RWPE2 (cell line): Measurements from ENCODE around the gene KAT8.

Experiments used
- ATAC-seq: fragments of 200-7000 bp; cut with Tn5 transposase; 3 replicates; pipeline ENCODE4 v1.9.1; 2021; ENCODE audit warnings: low read depth
- DNase-seq: peaks from one replicate; pipeline ENCODE4 v3.0.0-alpha.2; 2020; ENCODE audit warnings: low spot score
- H3K27ac ChIP-seq: fragments of 450-650 bp; 2 replicates; pipeline ENCODE4 v1.5.1; 2017; ENCODE audit warnings: mild to moderate bottlenecking; ENCODE audit not compliant: poor library complexity, severe bottlenecking
- H3K27me3 ChIP-seq: fragments of 250-450 bp; sonication (Bioruptor Pico); 2 replicates; pipeline ENCODE4 v1.5.1; 2021; ENCODE audit warnings: mild to moderate bottlenecking, moderate library complexity; ENCODE audit not compliant: insufficient read depth, poor library complexity, severe bottlenecking
- H3K36me3 ChIP-seq: fragments of 250-450 bp; sonication (Bioruptor Pico); 2 replicates; pipeline ENCODE4 v1.5.1; 2020; ENCODE audit warnings: low read depth, mild to moderate bottlenecking, moderate library complexity
- H3K4me1 ChIP-seq: fragments of 250-450 bp; sonication (Bioruptor Pico); 2 replicates; pipeline ENCODE4 v1.5.1; 2021; ENCODE audit warnings: mild to moderate bottlenecking, moderate library complexity; ENCODE audit not compliant: insufficient read depth, poor library complexity, severe bottlenecking
- H3K4me3 ChIP-seq: fragments of 250-450 bp; sonication (Bioruptor Pico); 2 replicates; pipeline ENCODE4 v1.5.1; 2021; ENCODE audit warnings: mild to moderate bottlenecking, moderate library complexity; ENCODE audit not compliant: severe bottlenecking
- H3K9me3 ChIP-seq: fragments of 250-450 bp; sonication (Bioruptor Pico); 2 replicates; pipeline ENCODE4 v1.5.1; 2021; ENCODE audit warnings: mild to moderate bottlenecking, moderate library complexity; ENCODE audit not compliant: severe bottlenecking
- CTCF ChIP-seq: fragments of 450-650 bp; IDR thresholded peaks from one replicate; pipeline ENCODE4 v1.5.1; 2017; ENCODE audit warnings: mild to moderate bottlenecking, moderate library complexity; ENCODE audit not compliant: poor library complexity, severe bottlenecking

Gene KAT8

GRCh38 chr16:31090540-31090939, 26.9 kb upstream of the KAT8 start:
- DNase-seq = no peak
- ATAC-seq = no peak
- H3K9me3 ChIP-seq = no peaks in the 10 kb centered on the region
- no peaks in the 10 kb centered on the region for H3K27me3 ChIP-seq
- H3K36me3 ChIP-seq = peaks cover 32% of the 10 kb centered on the region
- H3K4me3 ChIP-seq = no peak overlapping the region
- no peak overlapping the region for H3K27ac ChIP-seq
- no peak for TF ChIP-seq CTCF
- no peaks in the 10 kb centered on the region for H3K4me1 ChIP-seq

GRCh38 chr16:31092330-31092729, 25.1 kb upstream of the KAT8 start:
- ATAC-seq = no peak

GRCh38 chr16:31093132-31093703, 24.2 kb upstream of the KAT8 start:
- H3K27me3 ChIP-seq = no peaks in the 10 kb centered on the region
- H3K27ac ChIP-seq = peak overlapping the region; percentile 81
- no peaks in the 10 kb centered on the region for H3K9me3 ChIP-seq
- DNase-seq = peak; percentile 61
- peaks cover 32% of the 10 kb centered on the region for H3K36me3 ChIP-seq
- no peaks in the 10 kb centered on the region for H3K4me1 ChIP-seq
- ATAC-seq = peak; percentile 26
- TF ChIP-seq CTCF = no peak
- H3K4me3 ChIP-seq = peak overlapping the region; percentile 66

More at GRCh38 chr16:31092330-31092729, 25.1 kb upstream of the KAT8 start:
- H3K4me3 ChIP-seq = no peak overlapping the region
- no peaks in the 10 kb centered on the region for H3K4me1 ChIP-seq
- no peak for DNase-seq
- H3K36me3 ChIP-seq = peaks cover 32% of the 10 kb centered on the region
- TF ChIP-seq CTCF = no peak
- no peaks in the 10 kb centered on the region for H3K27me3 ChIP-seq
- H3K27ac ChIP-seq = no peak overlapping the region
- H3K9me3 ChIP-seq = no peaks in the 10 kb centered on the region

GRCh38 chr16:31094088-31094423, 23.4 kb upstream of the KAT8 start:
- H3K27me3 ChIP-seq = no peaks in the 10 kb centered on the region
- peaks cover 29% of the 10 kb centered on the region for H3K36me3 ChIP-seq
- TF ChIP-seq CTCF = no peak
- H3K4me1 ChIP-seq = no peaks in the 10 kb centered on the region
- peak overlapping the region; percentile 81 for H3K27ac ChIP-seq
- peak; percentile 49 for DNase-seq
- no peaks in the 10 kb centered on the region for H3K9me3 ChIP-seq
- no peak; the same call in 2 of the 3 replicates for ATAC-seq
- peak overlapping the region; percentile 66 for H3K4me3 ChIP-seq

- TF ChIP-seq CTCF = no peak
- peak within 1 kb of the TSS; percentile 66 for H3K4me3 ChIP-seq
- H3K4me1 ChIP-seq = no peaks in the 10 kb centered on the region
- no peaks in the 10 kb centered on the region for H3K9me3 ChIP-seq
- ATAC-seq (peak; percentile 95), DNase-seq (peak; percentile 98)
- H3K36me3 ChIP-seq = peaks cover 24% of the 10 kb centered on the region
- H3K27ac ChIP-seq = peak within 1 kb of the TSS; percentile 81
- no peaks in the 10 kb centered on the region for H3K27me3 ChIP-seq
These were observed 22.9 kb upstream of the KAT8 start, which contains the start of gene VKORC1 for GRCh38 chr16:31094424-31095120. VKORC1 (minus strand) TSS chr16:31094797; CDS start chr16:31094729, 68 bp downstream.
